GM19452 (cell line): ENCODE measurements around the gene LURAP1L.

Source experiments
- ATAC-seq: cut with Tn5 transposase; IDR thresholded peaks from one replicate; pipeline ENCODE4 v1.9.1; 2021; ENCODE audit not compliant: unreplicated experiment

LURAP1L gene

DNA sequence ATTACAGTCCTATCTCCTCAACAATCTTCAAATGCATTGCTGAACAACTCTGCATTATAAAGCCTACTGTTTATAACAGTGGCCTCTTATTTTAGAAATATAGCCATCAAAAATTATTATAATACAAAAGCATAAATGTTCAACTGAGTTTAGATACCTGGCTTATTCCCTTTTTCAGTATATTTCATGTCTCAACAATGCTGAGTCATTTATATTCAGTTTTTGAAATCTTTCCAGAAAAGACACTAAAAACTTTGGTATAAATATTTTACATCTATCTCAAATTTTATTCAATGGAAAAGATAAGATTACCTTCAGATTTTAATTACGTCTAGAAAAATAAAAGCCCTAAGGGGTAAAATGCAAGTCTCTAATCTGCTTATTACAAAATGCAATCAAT is 37.9 kb downstream of the LURAP1L start:
- ATAC-seq = no peak

- ATAC-seq = no peak
Observed at GRCh38 chr9:12813533-12813932, 38.7 kb downstream of the LURAP1L start.

- ATAC-seq = no peak
Observed at GRCh38 chr9:12813960-12814876, 39.4 kb downstream of the LURAP1L start.

DNA sequence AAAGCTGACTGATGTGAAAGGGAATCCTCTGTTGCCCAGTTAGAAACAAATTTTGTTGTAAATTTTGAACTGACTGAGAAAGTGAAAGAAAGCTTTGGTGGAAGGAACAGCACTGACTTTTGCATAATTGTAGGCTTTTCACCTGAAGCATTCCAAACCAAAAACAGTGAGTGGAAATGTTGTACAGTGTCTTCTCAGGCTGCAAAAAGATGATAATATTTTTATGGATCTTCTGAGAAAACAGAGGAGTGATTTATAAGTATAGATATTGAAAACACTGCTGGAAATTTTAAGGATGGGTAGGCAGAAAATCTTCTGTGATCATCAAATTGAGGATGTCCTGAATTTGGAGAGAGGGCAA is 40.0 kb downstream of the LURAP1L start:
- no peak for ATAC-seq

DNA sequence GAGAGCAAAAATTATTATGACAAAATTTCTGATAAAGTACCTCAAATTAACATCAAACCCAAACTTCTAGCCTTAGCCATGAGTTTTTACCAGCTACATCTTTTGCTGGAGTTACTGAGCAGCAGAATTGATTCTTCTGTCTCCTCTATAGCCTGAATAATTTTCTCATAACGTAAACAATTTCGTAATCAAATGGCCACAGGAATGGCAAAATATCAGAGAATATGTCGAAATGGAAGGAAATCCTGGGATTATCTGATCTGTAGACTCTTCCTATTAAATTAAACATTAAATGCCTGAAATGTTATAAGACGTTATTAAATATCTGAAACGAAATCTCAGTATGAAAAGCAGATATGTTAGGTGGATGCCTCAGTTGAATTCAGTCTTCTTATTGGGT is 41.1 kb downstream of the LURAP1L start:
- no peak for ATAC-seq

GRCh38 chr9:12816656-12817101 is 41.9 kb downstream of the LURAP1L start:
- no peak for ATAC-seq

DNA sequence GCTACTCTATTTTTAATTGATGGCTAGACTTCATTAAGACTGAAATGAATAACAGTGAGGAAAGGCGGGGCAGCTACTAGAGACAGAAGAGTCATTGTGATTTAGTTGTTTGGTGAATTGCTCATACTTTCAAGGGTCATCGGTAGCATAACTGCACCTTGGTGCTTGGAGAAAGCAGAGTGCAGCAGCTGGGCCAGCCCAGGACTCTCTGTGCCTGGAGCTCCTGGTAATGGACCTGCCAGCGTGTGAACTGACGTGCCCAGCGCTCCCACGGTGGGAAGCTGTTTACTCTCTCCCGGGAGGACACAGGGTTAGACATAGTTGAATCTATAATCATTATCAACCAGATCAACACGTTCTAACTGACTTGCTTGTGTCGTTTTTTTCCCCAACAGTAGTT is 42.9 kb downstream of the LURAP1L start:
- no peak for ATAC-seq

DNA sequence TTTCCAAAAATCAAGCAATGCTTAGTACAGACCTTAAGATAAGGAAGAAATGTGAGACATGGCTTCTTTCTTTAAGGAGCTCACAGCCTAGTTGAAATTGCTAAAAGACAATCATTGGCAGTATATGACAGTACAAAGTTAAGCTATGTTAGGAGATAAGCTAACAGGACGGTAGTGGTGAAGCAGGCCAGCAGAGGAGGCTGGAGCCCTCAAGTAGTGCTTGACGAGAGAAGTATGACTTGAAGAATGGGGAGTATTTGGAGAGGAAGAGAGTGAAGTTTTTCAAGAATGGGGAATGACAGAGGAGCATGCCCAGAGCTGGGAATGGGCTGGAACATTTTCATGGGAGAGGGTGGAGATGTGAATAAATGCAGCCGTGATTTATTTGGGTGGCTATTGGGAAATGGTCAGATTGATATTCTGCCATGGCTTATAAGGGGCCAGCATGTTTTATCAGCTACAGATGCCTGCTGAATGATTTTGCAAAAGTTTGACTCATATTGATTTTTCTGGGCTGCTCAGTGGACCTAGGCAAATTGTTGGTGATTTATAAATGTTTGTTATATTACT is 43.7 kb downstream of the LURAP1L start:
- ATAC-seq = no peak

GRCh38 chr9:12819436-12820185 is 44.8 kb downstream of the LURAP1L start:
- ATAC-seq = no peak

- no peak for ATAC-seq
Observed at GRCh38 chr9:12822111-12822510, 47.3 kb downstream of the LURAP1L start.

- no peak for ATAC-seq
Observed at GRCh38 chr9:12826924-12827565, 52.2 kb downstream of the LURAP1L start.

- ATAC-seq = no peak
Observed at GRCh38 chr9:12833701-12834100, 58.9 kb downstream of the LURAP1L start.

DNA sequence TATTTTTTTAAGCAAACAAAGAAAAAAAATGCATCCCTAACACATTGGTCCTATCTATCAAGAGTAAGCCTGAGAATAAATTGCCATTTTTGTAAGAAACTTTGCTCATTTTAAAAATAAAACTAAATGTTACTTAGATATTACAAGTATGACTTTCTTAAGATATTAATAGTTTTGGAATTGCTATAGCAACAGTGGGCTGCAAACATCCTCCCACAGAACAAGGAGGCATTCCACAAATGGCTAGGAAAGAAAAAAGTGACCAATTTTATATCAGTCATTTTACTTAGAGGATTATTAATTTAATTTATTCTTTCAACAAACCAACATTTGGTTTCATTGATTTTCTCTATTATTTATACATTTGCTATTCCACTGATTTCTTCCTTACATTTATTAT is 63.7 kb downstream of the LURAP1L start:
- ATAC-seq = no peak

- no peak for ATAC-seq
Observed at GRCh38 chr9:12843735-12844134, 68.9 kb downstream of the LURAP1L start.

DNA sequence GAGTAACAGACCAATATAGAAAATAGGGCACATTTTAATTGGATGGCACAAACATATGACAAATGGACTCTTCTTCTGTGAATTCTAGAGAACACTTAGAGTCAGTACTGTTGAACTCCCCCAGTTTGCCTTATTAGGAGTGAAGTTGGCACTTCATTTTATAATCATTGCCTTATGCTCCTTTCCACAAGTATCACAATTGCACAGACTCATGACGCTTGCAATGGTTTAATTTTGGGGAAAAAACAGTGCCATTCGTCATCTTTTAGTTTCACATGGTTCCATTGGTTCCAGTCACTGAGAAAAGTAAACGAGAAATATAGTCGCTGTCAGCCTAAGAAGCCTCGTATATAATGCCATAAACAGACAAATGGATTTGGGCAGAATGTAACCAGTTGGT is 71.2 kb downstream of the LURAP1L start:
- ATAC-seq = no peak

- ATAC-seq = no peak
Observed at GRCh38 chr9:12847561-12847960, 72.7 kb downstream of the LURAP1L start.

GRCh38 chr9:12849486-12850003 is 74.7 kb downstream of the LURAP1L start:
- no peak for ATAC-seq

GRCh38 chr9:12851341-12852090 is 76.7 kb downstream of the LURAP1L start:
- no peak for ATAC-seq

DNA sequence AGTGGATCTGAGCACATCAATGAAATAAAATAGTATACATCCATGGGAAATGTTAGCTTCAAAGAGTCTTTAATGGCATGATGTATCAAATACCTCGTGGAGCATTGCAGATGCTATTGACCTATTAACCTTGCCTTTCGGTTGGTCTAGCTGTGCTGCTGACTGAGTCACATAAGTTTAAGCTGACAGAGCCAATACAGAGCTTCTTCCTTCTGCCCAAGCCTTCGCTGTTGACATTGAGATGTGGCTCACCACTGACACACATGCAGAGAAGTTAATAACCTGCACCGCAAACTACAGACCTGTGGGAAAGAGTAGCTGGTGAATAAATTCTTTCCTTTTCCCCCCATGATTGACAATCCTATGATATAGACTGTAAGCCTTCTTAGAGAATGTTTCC is 78.2 kb downstream of the LURAP1L start:
- ATAC-seq = no peak

- no peak for ATAC-seq
Observed at GRCh38 chr9:12854221-12854620, 79.4 kb downstream of the LURAP1L start.
